Thyroid gland (tissue), 4 donors: Measurements from ENCODE around the gene HMCN2.

ENCODE experiments used
- CTCF ChIP-seq, 6 experiments: fragments of 200-600 bp in 3 of 6; fragments of 450-650 bp in 3 of 6; sonication (generic) in 3 of 6; IDR thresholded peaks; one replicate each; pipeline ENCODE4 v1.5.1; 2016 to 2019; ENCODE audit warnings: antibody characterized with exemption in 6 of 6, mild to moderate bottlenecking in 2 of 6, inconsistent platforms in 1 of 6, moderate library complexity in 1 of 6
- POLR2A ChIP-seq, 2 donors: fragments of 450-650 bp; IDR thresholded peaks; one replicate each; pipeline ENCODE4 v1.6.1; 2017; ENCODE audit warnings: antibody characterized with exemption in 2 of 2, mild to moderate bottlenecking in 2 of 2, moderate library complexity in 1 of 2

GRCh38 chr9:130396581-130396980, 131.0 kb downstream of the HMCN2 start:
- TF ChIP-seq CTCF (IDR thresholded peaks at IDR 0.05) (no peak), POLR2A (IDR thresholded peaks at IDR 0.05) (no peak)
